ENCODE results near the gene COPG2. TPM values are rescaled to one million over a fixed set of nuclear protein-coding genes. Genes with fewer than 3 reads are reported as not detected.
A peak's percentile ranks its signal among the peaks of the same experiment; 100 is the strongest.
"Not testable (repeated sequence)": the region's sequence is repeated elsewhere in the genome, so short reads cannot be mapped to it uniquely, and the experiment has no call there.

The COPG2 gene
- total RNA-seq, 2 donors from 2014 or later: 28.0 to 55.0 TPM

GRCh38 chr7:130611218-130611617 lies 57.3 kb downstream of the COPG2 start:
- Mint-ChIP-seq H3K27ac (no peak overlapping the region), H3K9me3 (peaks cover 4 to 5% of the 10 kb centered on the region in 2 donors), H3K36me3 (peaks cover 25 to 63% of the 10 kb centered on the region in 2 donors)
- DNase-seq (ENCODE audit: low spot score in 2 of 2): no peak
- ATAC-seq: no peak

GRCh38 chr7:130607066-130607465 lies 61.5 kb downstream of the COPG2 start:
- ATAC-seq; H3K9me3 Mint-ChIP-seq; DNase-seq (ENCODE audit: low spot score in 2 of 2): not testable (repeated sequence)
- H3K27ac Mint-ChIP-seq: peak overlapping the region in 1 of 2 donors; percentile 59
- peaks cover 25 to 55% of the 10 kb centered on the region in 2 donors for H3K36me3 Mint-ChIP-seq

- DNase-seq (ENCODE audit: low spot score in 2 of 2) (no peak), ATAC-seq (no peak)
- H3K36me3 Mint-ChIP-seq: peaks cover 27 to 57% of the 10 kb centered on the region in 2 donors
- peaks cover 4 to 5% of the 10 kb centered on the region in 2 donors for H3K9me3 Mint-ChIP-seq
- no peak overlapping the region for H3K27ac Mint-ChIP-seq
Measured at GRCh38 chr7:130606161-130606560, 62.4 kb downstream of the COPG2 start.

- ATAC-seq: no peak
- no peak for DNase-seq (ENCODE audit: low spot score in 2 of 2)
- Mint-ChIP-seq H3K27ac (no peak overlapping the region), H3K36me3 (peaks cover 7 to 16% of the 10 kb centered on the region in 2 donors), H3K9me3 (no peaks in the 10 kb centered on the region)
Measured at GRCh38 chr7:130598056-130598455, 70.5 kb downstream of the COPG2 start.

GRCh38 chr7:130595986-130596385 lies 72.6 kb downstream of the COPG2 start:
- Mint-ChIP-seq H3K36me3 (peaks cover 0 to 8% of the 10 kb centered on the region in 2 donors), H3K9me3 (no peaks in the 10 kb centered on the region), H3K27ac (no peak overlapping the region)
- DNase-seq (ENCODE audit: low spot score in 2 of 2): no peak
- no peak for ATAC-seq

GRCh38 chr7:130593033-130593432 lies 75.5 kb downstream of the COPG2 start:
- Mint-ChIP-seq H3K36me3 (peaks cover 0 to 8% of the 10 kb centered on the region in 2 donors), H3K9me3 (no peaks in the 10 kb centered on the region), H3K27ac (no peak overlapping the region)
- DNase-seq (ENCODE audit: low spot score in 2 of 2) (no peak), ATAC-seq (no peak)

- DNase-seq (ENCODE audit: low spot score in 2 of 2); H3K36me3 Mint-ChIP-seq; ATAC-seq; H3K9me3 Mint-ChIP-seq; H3K27ac Mint-ChIP-seq: not testable (repeated sequence)
Measured at GRCh38 chr7:130591464-130591863, 77.1 kb downstream of the COPG2 start.

GRCh38 chr7:130585932-130586331 lies 82.6 kb downstream of the COPG2 start:
- H3K36me3 Mint-ChIP-seq: peaks cover 5 to 25% of the 10 kb centered on the region in 2 donors
- H3K9me3 Mint-ChIP-seq: not testable (repeated sequence)

GRCh38 chr7:130575110-130575509 lies 93.4 kb downstream of the COPG2 start:
- Mint-ChIP-seq H3K36me3 (peaks cover 10 to 18% of the 10 kb centered on the region in 2 donors), H3K9me3 (peaks cover 14 to 23% of the 10 kb centered on the region in 2 donors)
- DNase-seq (ENCODE audit: low spot score in 2 of 2); H3K27ac Mint-ChIP-seq; ATAC-seq: not testable (repeated sequence)

More at GRCh38 chr7:130585932-130586331, 82.6 kb downstream of the COPG2 start:
- H3K27ac Mint-ChIP-seq; ATAC-seq; DNase-seq (ENCODE audit: low spot score in 2 of 2): not testable (repeated sequence)

- not testable (repeated sequence) for ATAC-seq; DNase-seq (ENCODE audit: low spot score in 2 of 2); H3K27ac Mint-ChIP-seq
- Mint-ChIP-seq H3K36me3 (peaks cover 31 to 36% of the 10 kb centered on the region in 2 donors), H3K9me3 (peaks cover 19 to 24% of the 10 kb centered on the region in 2 donors)
Measured at GRCh38 chr7:130570144-130570543, 98.4 kb downstream of the COPG2 start.

GRCh38 chr7:130566898-130567280 lies 101.7 kb downstream of the COPG2 start:
- peaks cover 19 to 24% of the 10 kb centered on the region in 2 donors for H3K9me3 Mint-ChIP-seq
- DNase-seq (ENCODE audit: low spot score in 2 of 2) (no peak), ATAC-seq (no peak)
- H3K36me3 Mint-ChIP-seq: peaks cover 31 to 36% of the 10 kb centered on the region in 2 donors
- H3K27ac Mint-ChIP-seq: no peak overlapping the region

GRCh38 chr7:130566168-130566897 lies 102.2 kb downstream of the COPG2 start:
- peaks cover 31 to 36% of the 10 kb centered on the region in 2 donors for H3K36me3 Mint-ChIP-seq
- DNase-seq (ENCODE audit: low spot score in 2 of 2): no peak
- H3K27ac Mint-ChIP-seq: no peak overlapping the region
- peaks cover 19 to 24% of the 10 kb centered on the region in 2 donors for H3K9me3 Mint-ChIP-seq
- ATAC-seq: no peak

- Mint-ChIP-seq H3K36me3 (peaks cover 5 to 6% of the 10 kb centered on the region in 2 donors), H3K9me3 (peaks cover 3 to 5% of the 10 kb centered on the region in 2 donors), H3K27ac (no peak overlapping the region)
- DNase-seq (ENCODE audit: low spot score in 2 of 2) (no peak), ATAC-seq (peak in 1 of 2 donors; percentile 53)
Measured at GRCh38 chr7:130560972-130561371, 107.6 kb downstream of the COPG2 start.

GRCh38 chr7:130559184-130559583 lies 109.4 kb downstream of the COPG2 start:
- DNase-seq (ENCODE audit: low spot score in 2 of 2): no peak
- no peak for ATAC-seq
- Mint-ChIP-seq H3K9me3 (no peaks in the 10 kb centered on the region), H3K27ac (no peak overlapping the region), H3K36me3 (no peaks in the 10 kb centered on the region)

- ATAC-seq (no peak), DNase-seq (ENCODE audit: low spot score in 2 of 2) (no peak)
- Mint-ChIP-seq H3K27ac (no peak overlapping the region), H3K9me3 (no peaks in the 10 kb centered on the region), H3K36me3 (no peaks in the 10 kb centered on the region)
Measured at GRCh38 chr7:130554481-130554880, 114.1 kb downstream of the COPG2 start.

GRCh38 chr7:130553398-130554029 lies 115.0 kb downstream of the COPG2 start:
- no peaks in the 10 kb centered on the region for H3K36me3 Mint-ChIP-seq
- ATAC-seq (no peak), DNase-seq (ENCODE audit: low spot score in 2 of 2) (no peak)
- H3K27ac Mint-ChIP-seq: no peak overlapping the region
- no peaks in the 10 kb centered on the region for H3K9me3 Mint-ChIP-seq

- Mint-ChIP-seq H3K9me3 (no peaks in the 10 kb centered on the region), H3K36me3 (no peaks in the 10 kb centered on the region), H3K27ac (no peak overlapping the region)
- ATAC-seq (no peak), DNase-seq (ENCODE audit: low spot score in 2 of 2) (no peak)
Measured at GRCh38 chr7:130544356-130544755, 124.2 kb downstream of the COPG2 start.
